Panc1 (cell line): ENCODE data around the gene FN1. TPM values are rescaled to one million over a fixed set of nuclear protein-coding genes. Genes with fewer than 3 reads are reported as not detected.

Experiments
- ATAC-seq: fragments of 200-7000 bp; cut with Tn5 transposase; 2 replicates; pipeline ENCODE4 v1.9.1; 2020; ENCODE audit warnings: mild to moderate bottlenecking, moderate library complexity
- BruUV-seq: library from RNA; stranded (reverse); fragments of 400-500 nt; replicated peaks from 2 replicates; lab custom pipeline; 2021; lab: Mats Ljungman, UMichigan
- CTCF ChIA-PET: fragments of 300-600 bp; sonication (Branson Sonifier 250); formaldehyde crosslinking; loops from one replicate; lab custom pipeline; 2022; ENCODE audit warnings: antibody characterized with exemption; lab: Charles Lee
- POLR2A ChIA-PET: fragments of 300-600 bp; sonication (Branson Sonifier 250); formaldehyde crosslinking; loops from one replicate; lab custom pipeline; 2022; ENCODE audit warnings: antibody characterized with exemption; lab: Charles Lee
- DNase-seq: peaks from one replicate; pipeline ENCODE4 v3.0.0-alpha.2; 2010; ENCODE audit warnings: low read depth, low spot score
- H3K27ac ChIP-seq: 2 replicates; pipeline ENCODE4 v1.5.1; 2011; ENCODE audit warnings: mild to moderate bottlenecking, low read length, inconsistent platforms
- H3K27me3 ChIP-seq: fragments of 200-500 bp; sonication (Bioruptor generic); 2 replicates; pipeline ENCODE4 v1.6.0; 2014; ENCODE audit warnings: low read length, inconsistent platforms; ENCODE audit not compliant: control insufficient read depth, insufficient read depth
- H3K36me3 ChIP-seq: fragments of 200-500 bp; sonication (Bioruptor generic); 2 replicates; pipeline ENCODE4 v1.5.1; 2014; ENCODE audit warnings: inconsistent platforms, mild to moderate bottlenecking, low read length, moderate library complexity; ENCODE audit not compliant: control insufficient read depth, insufficient read depth
- H3K4me1 ChIP-seq: 2 replicates; pipeline ENCODE4 v1.5.1; 2011; ENCODE audit warnings: inconsistent platforms, mild to moderate bottlenecking, low read length, moderate library complexity; ENCODE audit not compliant: control insufficient read depth, insufficient read depth
- H3K4me3 ChIP-seq, 2 experiments: 2 replicates each; pipeline ENCODE4 v1.5.1; 2011 to 2012; ENCODE audit warnings: low read depth in 2 of 2, low read length in 2 of 2, mild to moderate bottlenecking in 2 of 2, inconsistent platforms in 1 of 2, moderate library complexity in 1 of 2
- H3K9me3 ChIP-seq: fragments of 200-500 bp; sonication (Bioruptor generic); 2 replicates; pipeline ENCODE4 v1.5.1; 2014; ENCODE audit warnings: low read depth, mild to moderate bottlenecking, inconsistent platforms, low read length, moderate library complexity; ENCODE audit not compliant: control insufficient read depth, insufficient read depth
- CTCF ChIP-seq: fragments of 450-650 bp; IDR thresholded peaks from 2 replicates; pipeline ENCODE4 v1.5.1; 2017; ENCODE audit warnings: mild to moderate bottlenecking
- POLR2AphosphoS5 ChIP-seq: IDR thresholded peaks from 2 replicates; pipeline ENCODE4 v1.6.1; 2012; ENCODE audit warnings: mild to moderate bottlenecking, low read depth, low read length, moderate library complexity
- REST ChIP-seq, 2 experiments: IDR thresholded peaks; 2 replicates each; pipeline ENCODE4 v1.6.1; 2011 to 2012; ENCODE audit warnings: low read depth in 2 of 2, control low read depth in 1 of 2, low read length in 1 of 2, mild to moderate bottlenecking in 1 of 2, moderate library complexity in 1 of 2; ENCODE audit not compliant: insufficient read depth in 1 of 2
- SIN3A ChIP-seq: IDR thresholded peaks from 2 replicates; pipeline ENCODE4 v1.6.1; 2012; ENCODE audit warnings: low read depth, mild to moderate bottlenecking, low read length, moderate library complexity, borderline replicate concordance; ENCODE audit not compliant: insufficient read depth
- TCF7L2 ChIP-seq: IDR thresholded peaks from 2 replicates; pipeline ENCODE4 v1.6.1; 2011; ENCODE audit warnings: mild to moderate bottlenecking, low read depth, low read length, inconsistent platforms
- in situ Hi-C: cut with HindIII; loops from 2 replicates; pipeline ENCODE4 v1.10.0; 2016; ENCODE audit warnings: low sequenced_read_pairs, low pct_unique_long_range_greater_than_20kb
- intact Hi-C: fragments of 100-400 bp; cut with micrococcal nuclease; formaldehyde crosslinking; loops from one replicate; pipeline ENCODE4 v1.10.0; 2022; ENCODE audit not compliant: unreplicated experiment
- total RNA-seq: library from RNA; stranded (reverse); gene quantifications from one replicate; pipeline ENCODE4 v1.2.1, GENCODE V29; 2021; ENCODE audit not compliant: unreplicated experiment

FN1 gene
- total RNA-seq, 1 experiment from 2014 or later, result 4.2 TPM

GRCh38 chr2:215314896-215315295 is 121.0 kb downstream of the FN1 start:
- ChIA-PET POLR2A (no interaction called here), CTCF (no interaction called here)
- TF ChIP-seq SIN3A (no peak), TCF7L2 (no peak), CTCF (no peak), REST (IDR thresholded peaks at IDR 0.05; ENCODE audit: insufficient read depth in 1 of 2, low read depth in 2 of 2, low read length in 1 of 2) (no peak), POLR2AphosphoS5 (no peak)
- Histone ChIP-seq H3K27me3 (no peaks in the 10 kb centered on the region), H3K36me3 (peaks cover 28% of the 10 kb centered on the region), H3K27ac (no peak overlapping the region), H3K4me3 (no peak overlapping the region), H3K4me1 (peaks cover 15% of the 10 kb centered on the region), H3K9me3 (no peaks in the 10 kb centered on the region)
- in situ Hi-C loops (no loop called here), intact Hi-C loops (no loop called here)
- DNase-seq (no peak), ATAC-seq (no peak)
- BruUV-seq, result no TSS peak

GRCh38 chr2:215313255-215313613 is 122.6 kb downstream of the FN1 start:
- TSS peak; percentile 74 for BruUV-seq
- Histone ChIP-seq H3K36me3 (peaks cover 18% of the 10 kb centered on the region), H3K9me3 (no peaks in the 10 kb centered on the region), H3K4me1 (peaks cover 15% of the 10 kb centered on the region), H3K27ac (peak overlapping the region; percentile 99), H3K27me3 (no peaks in the 10 kb centered on the region), H3K4me3 (peak overlapping the region; percentile 91 to 99)
- in situ Hi-C loops (no loop called here), intact Hi-C loops (no loop called here)
- ATAC-seq, result no peak
- POLR2A ChIA-PET, result no interaction called here
- CTCF ChIA-PET, result no interaction called here
- no peak for DNase-seq
- TF ChIP-seq REST (IDR thresholded peaks at IDR 0.05; ENCODE audit: insufficient read depth in 1 of 2, low read depth in 2 of 2, low read length in 1 of 2), result no peak
- TF ChIP-seq SIN3A, result no peak
- TF ChIP-seq CTCF, result no peak
- no peak for TF ChIP-seq TCF7L2
- TF ChIP-seq POLR2AphosphoS5, result no peak
